HepG2 (cell line): ENCODE measurements around the gene HSD3B7. TPM values are rescaled to one million over a fixed set of nuclear protein-coding genes. Genes with fewer than 3 reads are reported as not detected.

Experiments
- ATF3 ChIP-seq: sonication (generic); formaldehyde crosslinking; IDR thresholded peaks from 2 replicates; pipeline ENCODE4 v1.4.0; 2020; ENCODE audit warnings: missing genetic modification reagents
- DNMT3B ChIP-seq: conservative IDR thresholded peaks from 2 replicates; pipeline ENCODE4 v1.6.1; 2016; ENCODE audit warnings: missing biosample characterization, control low read depth
- E2F2 ChIP-seq: sonication (generic); formaldehyde crosslinking; IDR thresholded peaks from 2 replicates; pipeline ENCODE4 v1.4.0; 2020; ENCODE audit warnings: missing genetic modification reagents, borderline replicate concordance
- JUND ChIP-seq: sonication (generic); formaldehyde crosslinking; IDR thresholded peaks from 2 replicates; pipeline ENCODE4 v1.8.0; 2022; ENCODE audit warnings: mild to moderate bottlenecking, missing genetic modification reagents
- MBNL3 ChIP-seq: fragments of 250-450 bp; sonication (Bioruptor Pico); conservative IDR thresholded peaks from 2 replicates; pipeline ENCODE4 v1.8.0; 2022; ENCODE audit warnings: mild to moderate bottlenecking, inconsistent platforms
- NFIC ChIP-seq: IDR thresholded peaks from 2 replicates; pipeline ENCODE4 v1.6.1; 2012; ENCODE audit warnings: mild to moderate bottlenecking, low read length, inconsistent platforms
- PHB2 ChIP-seq: fragments of 450-650 bp; IDR thresholded peaks from 2 replicates; pipeline ENCODE4 v1.6.1; 2018; ENCODE audit not compliant: partially characterized antibody
- SATB2 ChIP-seq: sonication (generic); formaldehyde crosslinking; IDR thresholded peaks from 2 replicates; pipeline ENCODE4 v1.5.0; 2020; ENCODE audit warnings: missing genetic modification reagents
- SCMH1 ChIP-seq: sonication (generic); formaldehyde crosslinking; IDR thresholded peaks from 2 replicates; pipeline ENCODE4 v1.9.0; 2021; ENCODE audit warnings: missing genetic modification reagents, mild to moderate bottlenecking, borderline replicate concordance
- ZHX2 ChIP-seq, 2 experiments: sonication (generic) in 1 of 2; formaldehyde crosslinking in 1 of 2; IDR thresholded peaks; 2 replicates each; pipeline versions ENCODE4 v1.6.1 to v1.9.0; 2014 to 2022; ENCODE audit warnings: antibody characterized with exemption in 1 of 2, borderline replicate concordance in 1 of 2, inconsistent platforms in 1 of 2, low read depth in 1 of 2, missing genetic modification reagents in 1 of 2
- ZNF326 ChIP-seq: sonication (generic); formaldehyde crosslinking; IDR thresholded peaks from 2 replicates; pipeline ENCODE4 v1.4.0; 2020; ENCODE audit warnings: missing genetic modification reagents, borderline replicate concordance
- ZNF616 ChIP-seq: sonication (generic); formaldehyde crosslinking; IDR thresholded peaks from 2 replicates; pipeline ENCODE4 v1.5.0; 2020; ENCODE audit warnings: low read depth, mild to moderate bottlenecking, missing genetic modification reagents
- ZNF646 ChIP-seq: sonication (generic); formaldehyde crosslinking; IDR thresholded peaks from 2 replicates; pipeline ENCODE4 v1.9.0; 2021; ENCODE audit warnings: mild to moderate bottlenecking, missing genetic modification reagents
- ZNF703 ChIP-seq: sonication (generic); formaldehyde crosslinking; IDR thresholded peaks from 2 replicates; pipeline ENCODE4 v1.5.1; 2020; ENCODE audit warnings: missing genetic modification reagents, mild to moderate bottlenecking, moderate library complexity, borderline replicate concordance
- ZSCAN21 ChIP-seq: sonication (generic); formaldehyde crosslinking; IDR thresholded peaks from 2 replicates; pipeline ENCODE4 v1.8.0; 2022; ENCODE audit warnings: mild to moderate bottlenecking, missing genetic modification reagents, moderate library complexity, borderline replicate concordance
- polyA plus RNA-seq, 8 experiments: library from polyadenylated mRNA; depleted of rRNA in 3 of 8; stranded (reverse) in 7 of 8; unstranded in 1 of 8; fragments of >200 nt; fragmentation: Illumina TruSeq in 4 of 8; extraction: Trizol in 4 of 8; gene quantifications; 2 replicates each; pipeline versions ENCODE4 v1.2.1 to v1.2.3, GENCODE V29; 2011 to 2016; ENCODE audit warnings: low read depth in 4 of 8, missing spikeins in 1 of 8, mixed read lengths in 1 of 8; ENCODE audit not compliant: insufficient read depth in 1 of 8
- total RNA-seq, 5 experiments: library from RNA; depleted of rRNA; stranded (reverse); fragments of >200 nt; fragmentation: Illumina TruSeq; extraction: Trizol; gene quantifications; 2 replicates each; pipeline ENCODE4 v1.2.3, GENCODE V29; 2016; ENCODE audit warnings: low read depth in 1 of 5

HSD3B7 gene
- total and polyA plus RNA-seq, 2 of the 13 experiments (the other 11 are each of a cell fraction or from before 2014, with no cell fraction given), result 32.9 to 69.7 TPM

- no peak for TF ChIP-seq ZNF646 (CRISPR knock-in tag)
- no peak for TF ChIP-seq ZSCAN21 (CRISPR knock-in tag)
- TF ChIP-seq MBNL3 (CRISPR knock-in tag), result no peak
- no peak for TF ChIP-seq PHB2
- peak; percentile 23; the same call in 1 of the 2 replicates for TF ChIP-seq ZNF703 (CRISPR knock-in tag)
- TF ChIP-seq SCMH1 (CRISPR knock-in tag), result no peak
- TF ChIP-seq ZNF326 (CRISPR knock-in tag), result no peak
- peak; percentile 48 for TF ChIP-seq ZHX2 (IDR thresholded peaks at IDR 0.05; ENCODE audit: low read depth)
- TF ChIP-seq ZHX2 (CRISPR knock-in tag; IDR thresholded peaks at IDR 0.05; ENCODE audit: borderline replicate concordance), result no peak
- TF ChIP-seq ATF3 (CRISPR knock-in tag), result peak; percentile 35; the same call in 1 of the 2 replicates
- TF ChIP-seq NFIC, result 0 out of 2 replicates have a peak, but pooled peaks have one; percentile 68
- TF ChIP-seq E2F2, result no peak
- TF ChIP-seq DNMT3B (CRISPR knock-in tag), result 0 out of 2 replicates have a peak, but pooled peaks have one; percentile 60
- no peak for TF ChIP-seq SATB2
- TF ChIP-seq JUND (CRISPR knock-in tag), result no peak
- no peak for TF ChIP-seq ZNF616 (CRISPR knock-in tag)
Observed at GRCh38 chr16:30996324-30996984, 11.4 kb downstream of the HSD3B7 start (continued).
